Smooth muscle cell (in vitro differentiated cells): ENCODE measurements around the gene GIT1. TPM values are rescaled to one million over a fixed set of nuclear protein-coding genes. Genes with fewer than 3 reads are reported as not detected.

ENCODE experiments used
- DNase-seq: peaks from one replicate; lab custom pipeline; 2025; ENCODE audit not compliant: unreplicated experiment; lab: John Stamatoyannopoulos, UW
- H2AFZ ChIP-seq: fragments of 200-600 bp; sonication (generic); 2 replicates; pipeline ENCODE4 v1.6.0; 2016; ENCODE audit warnings: antibody characterized with exemption, low read depth, mild to moderate bottlenecking
- H3F3A ChIP-seq: fragments of 200-600 bp; sonication (generic); 2 replicates; pipeline ENCODE4 v1.6.0; 2017; ENCODE audit warnings: antibody characterized with exemption, low read depth
- H3K27ac ChIP-seq: fragments of 200-600 bp; sonication (generic); 2 replicates; pipeline ENCODE4 v1.5.1; 2016; ENCODE audit warnings: low read depth, mild to moderate bottlenecking
- H3K27me3 ChIP-seq: fragments of 200-600 bp; sonication (generic); 2 replicates; pipeline ENCODE4 v1.6.1; 2016; ENCODE audit warnings: low read depth, mild to moderate bottlenecking
- H3K36me3 ChIP-seq: fragments of 200-600 bp; sonication (generic); 2 replicates; pipeline ENCODE4 v1.5.1; 2016; ENCODE audit warnings: low read depth
- H3K4me1 ChIP-seq: fragments of 200-600 bp; sonication (generic); 2 replicates; pipeline ENCODE4 v1.5.1; 2016; ENCODE audit warnings: low read depth
- H3K4me2 ChIP-seq: fragments of 200-600 bp; sonication (generic); 2 replicates; pipeline ENCODE4 v1.6.0; 2016; ENCODE audit warnings: mild to moderate bottlenecking
- H3K4me3 ChIP-seq: fragments of 200-600 bp; sonication (generic); 2 replicates; pipeline ENCODE4 v1.5.1; 2016; ENCODE audit warnings: mild to moderate bottlenecking
- H3K79me2 ChIP-seq: fragments of 200-600 bp; sonication (generic); 2 replicates; pipeline ENCODE4 v1.6.0; 2016; ENCODE audit warnings: low read depth, mild to moderate bottlenecking
- H3K9ac ChIP-seq: fragments of 200-600 bp; sonication (generic); 2 replicates; pipeline ENCODE4 v1.6.0; 2016; ENCODE audit warnings: low read depth
- H3K9me3 ChIP-seq: fragments of 200-600 bp; sonication (generic); replicated peaks from 2 replicates; pipeline ENCODE4 v1.5.1; 2016; ENCODE audit warnings: low read depth
- H4K20me1 ChIP-seq: fragments of 200-600 bp; sonication (generic); 2 replicates; pipeline ENCODE4 v1.6.0; 2016; ENCODE audit warnings: low read depth
- CTCF ChIP-seq: fragments of 200-600 bp; sonication (generic); IDR thresholded peaks from 2 replicates; pipeline ENCODE4 v1.5.1; 2017; ENCODE audit warnings: borderline replicate concordance, mild to moderate bottlenecking, antibody characterized with exemption; ENCODE audit not compliant: insufficient read depth, poor library complexity, severe bottlenecking
- WGBS: methylation state at CpG from one replicate; pipeline ENCODE4 v1.1.7; 2016; ENCODE audit warnings: low lambda C conversion rate; 5-methylcytosine and 5-hydroxymethylcytosine counted together
- polyA plus RNA-seq: library from polyadenylated mRNA; unstranded; fragments of >200 nt; fragmentation: Nextera tagmentation; extraction: Ambion mirVana; gene quantifications from 2 replicates; pipeline ENCODE4 v1.2.1, GENCODE V29; 2016
- total RNA-seq: library from RNA; depleted of rRNA; stranded (reverse); fragments of >200 nt; gene quantifications from 2 replicates; pipeline ENCODE4 v1.2.3, GENCODE V29; 2014

The GIT1 gene
- total and polyA plus RNA-seq, 2 experiments from 2014 or later = 17.6 to 23.0 TPM

GRCh38 chr17:29526322-29526721 lies 63.1 kb downstream of the GIT1 start:
- Histone ChIP-seq H3F3A (no peaks in the 10 kb centered on the region), H3K9me3 (no peaks in the 10 kb centered on the region), H3K79me2 (no peaks in the 10 kb centered on the region), H3K4me3 (no peak overlapping the region), H4K20me1 (peaks cover 11% of the 10 kb centered on the region), H3K4me1 (no peaks in the 10 kb centered on the region), H3K9ac (no peak overlapping the region), H2AFZ (no peak overlapping the region), H3K27me3 (no peaks in the 10 kb centered on the region), H3K36me3 (peaks cover 18% of the 10 kb centered on the region), H3K4me2 (no peak overlapping the region), H3K27ac (no peak overlapping the region)
- 96% methylated on average over 3 of the region's 3 CpGs for WGBS
- no peak for TF ChIP-seq CTCF
- DNase-seq = no peak

GRCh38 chr17:29524692-29525091 lies 64.8 kb downstream of the GIT1 start:
- Histone ChIP-seq H3K4me1 (no peaks in the 10 kb centered on the region), H3K4me3 (no peak overlapping the region), H3K79me2 (no peaks in the 10 kb centered on the region), H3K9ac (no peak overlapping the region), H3K9me3 (no peaks in the 10 kb centered on the region), H3F3A (no peaks in the 10 kb centered on the region), H2AFZ (no peak overlapping the region), H3K36me3 (peaks cover 17% of the 10 kb centered on the region), H3K4me2 (no peak overlapping the region), H4K20me1 (peaks cover 11% of the 10 kb centered on the region), H3K27me3 (no peaks in the 10 kb centered on the region), H3K27ac (no peak overlapping the region)
- TF ChIP-seq CTCF = no peak
- no peak for DNase-seq
- WGBS = 100% methylated on average over 3 of the region's 3 CpGs

Other genes with a start within 250 kb of the GIT1 start
- gene TAOK1, start 199.3 kb downstream of the GIT1 start, total RNA-seq = 58.7 and 76.8 TPM in 2 replicates
- gene TAOK1, start 199.3 kb downstream of the GIT1 start, polyA plus RNA-seq = 4.7 and 4.9 TPM in 2 replicates
- 5.0 and 7.0 TPM in 2 replicates for gene ABHD15, start 22.6 kb downstream of the GIT1 start, total RNA-seq
- gene ABHD15, start 22.6 kb downstream of the GIT1 start, polyA plus RNA-seq = 6.4 and 7.4 TPM in 2 replicates
- 35.4 and 50.7 TPM in 2 replicates for gene TP53I13, start 20.9 kb downstream of the GIT1 start, total RNA-seq
- 105 and 107 TPM in 2 replicates for gene TP53I13, start 20.9 kb downstream of the GIT1 start, polyA plus RNA-seq
- 2.8 and 3.6 TPM in 2 replicates for gene ANKRD13B, start 3.5 kb upstream of the GIT1 start, total RNA-seq
- 6.7 and 6.8 TPM in 2 replicates for gene ANKRD13B, start 3.5 kb upstream of the GIT1 start, polyA plus RNA-seq
- 2.4 and 6.2 TPM in 2 replicates for gene CORO6, start 33.3 kb upstream of the GIT1 start, total RNA-seq
- 2.4 and 2.9 TPM in 2 replicates for gene CORO6, start 33.3 kb upstream of the GIT1 start, polyA plus RNA-seq